GM23338 (cell line): ENCODE data around the gene ARSB. TPM values are rescaled to one million over a fixed set of nuclear protein-coding genes. Genes with fewer than 3 reads are reported as not detected.

Experiments used
- ATAC-seq: fragments of 200-7000 bp; cut with Tn5 transposase; 3 replicates; pipeline ENCODE4 v1.9.1; 2020
- DNase-seq: peaks from one replicate; pipeline ENCODE4 v3.0.0-alpha.2; 2015; ENCODE audit warnings: low spot score
- H2AFZ ChIP-seq: fragments of 200-600 bp; sonication (generic); 2 replicates; pipeline ENCODE4 v1.8.0; 2016; ENCODE audit warnings: antibody characterized with exemption, mild to moderate bottlenecking, moderate library complexity
- H3F3A ChIP-seq: fragments of 200-600 bp; sonication (generic); replicated peaks from 2 replicates; pipeline ENCODE4 v1.8.0; 2017; ENCODE audit warnings: antibody characterized with exemption, mixed run types, low read depth
- H3K27ac ChIP-seq: fragments of 200-600 bp; sonication (generic); 2 replicates; pipeline ENCODE4 v1.6.1; 2016; ENCODE audit warnings: low read depth
- H3K27me3 ChIP-seq: fragments of 200-600 bp; sonication (generic); 2 replicates; pipeline ENCODE4 v1.8.0; 2016; ENCODE audit warnings: mild to moderate bottlenecking, mixed run types, moderate library complexity; ENCODE audit not compliant: insufficient read depth
- H3K36me3 ChIP-seq: fragments of 200-600 bp; sonication (generic); 2 replicates; pipeline ENCODE4 v1.8.0; 2016; ENCODE audit warnings: mild to moderate bottlenecking; ENCODE audit not compliant: insufficient read depth
- H3K4me1 ChIP-seq: fragments of 200-600 bp; sonication (generic); 2 replicates; pipeline ENCODE4 v1.8.0; 2016; ENCODE audit warnings: mild to moderate bottlenecking, moderate library complexity; ENCODE audit not compliant: insufficient read depth
- H3K4me2 ChIP-seq: fragments of 200-600 bp; sonication (generic); 2 replicates; pipeline ENCODE4 v1.7.1; 2017; ENCODE audit warnings: mixed run types
- H3K4me3 ChIP-seq: fragments of 200-600 bp; sonication (generic); 2 replicates; pipeline ENCODE4 v1.6.1; 2016; ENCODE audit warnings: mixed run types
- H3K79me2 ChIP-seq: fragments of 200-600 bp; sonication (generic); replicated peaks from 2 replicates; pipeline ENCODE4 v1.8.0; 2017; ENCODE audit warnings: mild to moderate bottlenecking; ENCODE audit not compliant: insufficient read depth
- H3K9me2 ChIP-seq: fragments of 200-600 bp; sonication (generic); 2 replicates; pipeline ENCODE4 v1.8.0; 2017; ENCODE audit not compliant: insufficient read depth
- H4K20me1 ChIP-seq: fragments of 200-600 bp; sonication (generic); replicated peaks from 2 replicates; pipeline ENCODE4 v1.8.0; 2017; ENCODE audit warnings: mild to moderate bottlenecking; ENCODE audit not compliant: insufficient read depth
- H3K27ac Mint-ChIP-seq: 2 replicates; pipeline ENCODE4 v1.8.0; 2020; ENCODE audit warnings: inconsistent platforms, mild to moderate bottlenecking, moderate library complexity, mixed read lengths
- H3K27me3 Mint-ChIP-seq: 3 replicates; pipeline ENCODE4 v1.8.0; 2022; ENCODE audit warnings: low read depth, mild to moderate bottlenecking, moderate library complexity, mixed read lengths, inconsistent platforms; ENCODE audit not compliant: insufficient read depth, poor library complexity
- H3K36me3 Mint-ChIP-seq: 3 replicates; pipeline ENCODE4 v1.8.0; 2021; ENCODE audit warnings: low read depth, mild to moderate bottlenecking, inconsistent platforms, moderate library complexity, mixed read lengths
- H3K4me1 Mint-ChIP-seq: 3 replicates; pipeline ENCODE4 v1.8.0; 2020; ENCODE audit warnings: mild to moderate bottlenecking, inconsistent platforms, mixed read lengths
- H3K4me3 Mint-ChIP-seq: 3 replicates; pipeline ENCODE4 v1.8.0; 2021; ENCODE audit warnings: moderate library complexity, mild to moderate bottlenecking, inconsistent platforms, mixed read lengths
- H3K9me3 Mint-ChIP-seq: 3 replicates; pipeline ENCODE4 v1.8.0; 2020; ENCODE audit warnings: moderate library complexity, mild to moderate bottlenecking, inconsistent platforms, mixed read lengths
- CTCF ChIP-seq, 2 experiments: fragments of 200-600 bp in 1 of 2; sonication (generic) in 1 of 2; conservative IDR thresholded peaks; 2 replicates each; pipeline versions ENCODE4 v1.5.1 to v1.6.1; 2016 to 2017; ENCODE audit warnings: antibody characterized with exemption in 2 of 2, low read depth in 2 of 2, mild to moderate bottlenecking in 2 of 2, moderate library complexity in 1 of 2
- JUNB ChIP-seq: IDR thresholded peaks from one replicate; pipeline ENCODE4 v1.6.1; 2016; ENCODE audit warnings: antibody characterized with exemption; ENCODE audit not compliant: unreplicated experiment
- REST ChIP-seq: IDR thresholded peaks from one replicate; pipeline ENCODE4 v1.6.1; 2018; ENCODE audit warnings: antibody characterized with exemption; ENCODE audit not compliant: unreplicated experiment
- STAT1 ChIP-seq: IDR thresholded peaks from one replicate; pipeline ENCODE4 v1.6.1; 2016; ENCODE audit warnings: antibody characterized with exemption; ENCODE audit not compliant: unreplicated experiment
- ZNF331 ChIP-seq: fragments of 250-450 bp; sonication (Bioruptor Pico); IDR thresholded peaks from 2 replicates; pipeline ENCODE4 v1.5.0; 2020; ENCODE audit warnings: low read depth, mild to moderate bottlenecking, moderate library complexity
- ZNF462 ChIP-seq: fragments of 250-450 bp; sonication (Bioruptor Pico); IDR thresholded peaks from 2 replicates; pipeline ENCODE4 v1.5.0; 2020; ENCODE audit warnings: mild to moderate bottlenecking, moderate library complexity
- polyA plus RNA-seq: library from polyadenylated mRNA; unstranded; fragments of >200 nt; fragmentation: Nextera tagmentation; extraction: Ambion mirVana; gene quantifications from 2 replicates; pipeline ENCODE4 v1.2.1, GENCODE V29; 2016
- total RNA-seq: library from RNA; depleted of rRNA; stranded (reverse); fragments of >200 nt; shearing (Covaris generic); gene quantifications from 2 replicates; pipeline ENCODE4 v1.2.3, GENCODE V29; 2014
- TF ChIP-seq, protein P1 (sequence below): IDR thresholded peaks from 2 replicates; pipeline ENCODE4 v1.6.1; 2016; ENCODE audit warnings: antibody characterized with exemption

ARSB gene
- total and polyA plus RNA-seq, 2 experiments from 2014 or later = 7.4 to 24.6 TPM

- TF ChIP-seq ZNF462 (CRISPR knock-in tag) (no peak), CTCF (conservative IDR thresholded peaks at IDR 0.05; ENCODE audit: low read depth in 2 of 2) (no peak)
These were observed 224.7 kb downstream of the ARSB start (continued) for GRCh38 chr5:78760366-78760765.

- Mint-ChIP-seq H3K4me3 (no peak overlapping the region), H3K4me1 (peaks cover 6% of the 10 kb centered on the region; the same call in 2 of the 3 replicates), H3K27ac (no peak overlapping the region), H3K36me3 (no peaks in the 10 kb centered on the region), H3K27me3 (peaks cover 8% of the 10 kb centered on the region), H3K9me3 (no peaks in the 10 kb centered on the region)
- H2AFZ ChIP-seq = no peak overlapping the region
- no peaks in the 10 kb centered on the region for H3K27me3 ChIP-seq
- ATAC-seq = no peak
- no peak overlapping the region for H3K4me2 ChIP-seq
- H3K4me3 ChIP-seq = no peak overlapping the region
- H3K9me2 ChIP-seq = peaks cover 12% of the 10 kb centered on the region; the same call in 1 of the 2 replicates
- DNase-seq = no peak
- no peak overlapping the region for H3K27ac ChIP-seq
- H3K36me3 ChIP-seq = no peaks in the 10 kb centered on the region
- H4K20me1 ChIP-seq = no peaks in the 10 kb centered on the region
- H3F3A ChIP-seq = no peaks in the 10 kb centered on the region
- no peaks in the 10 kb centered on the region for H3K79me2 ChIP-seq
- H3K4me1 ChIP-seq = no peaks in the 10 kb centered on the region
- TF ChIP-seq JUNB (no peak), REST (no peak), ZNF331 (CRISPR knock-in tag) (no peak), STAT1 (no peak)
- TF ChIP-seq, protein P1, sequence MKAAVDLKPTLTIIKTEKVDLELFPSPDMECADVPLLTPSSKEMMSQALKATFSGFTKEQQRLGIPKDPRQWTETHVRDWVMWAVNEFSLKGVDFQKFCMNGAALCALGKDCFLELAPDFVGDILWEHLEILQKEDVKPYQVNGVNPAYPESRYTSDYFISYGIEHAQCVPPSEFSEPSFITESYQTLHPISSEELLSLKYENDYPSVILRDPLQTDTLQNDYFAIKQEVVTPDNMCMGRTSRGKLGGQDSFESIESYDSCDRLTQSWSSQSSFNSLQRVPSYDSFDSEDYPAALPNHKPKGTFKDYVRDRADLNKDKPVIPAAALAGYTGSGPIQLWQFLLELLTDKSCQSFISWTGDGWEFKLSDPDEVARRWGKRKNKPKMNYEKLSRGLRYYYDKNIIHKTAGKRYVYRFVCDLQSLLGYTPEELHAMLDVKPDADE = no peak
These were observed 226.8 kb downstream of the ARSB start for GRCh38 chr5:78758169-78758839.
